HS-27A (cell line): ENCODE measurements around the gene RTBDN.
A peak's percentile ranks its signal among the peaks of the same experiment; 100 is the strongest.
"Not testable (repeated sequence)": the region's sequence is repeated elsewhere in the genome, so short reads cannot be mapped to it uniquely, and the experiment has no call there.

Experiments
- DNase-seq: peaks from one replicate; pipeline ENCODE4 v3.0.0-alpha.2; 2012; ENCODE audit warnings: low read depth, missing footprints

RTBDN gene

DNA sequence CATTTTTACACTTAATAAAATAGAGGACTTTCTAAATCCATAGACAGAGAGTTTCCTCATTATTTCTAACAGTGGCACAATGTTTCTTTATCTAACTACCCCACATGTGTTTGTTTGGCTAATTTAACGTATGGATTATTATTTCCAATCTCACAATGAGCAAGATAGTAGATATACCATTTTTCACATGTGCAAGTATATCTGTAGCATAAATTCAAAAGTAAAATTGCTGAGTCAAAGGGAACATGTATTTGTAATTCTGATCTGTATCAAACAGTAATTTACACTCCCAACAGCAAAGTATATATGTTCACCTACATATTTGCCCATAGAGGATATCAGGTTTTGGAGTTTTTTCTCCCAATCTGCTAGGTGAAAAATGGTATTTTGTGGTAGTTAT, 22.3 kb upstream of the RTBDN start:
- no peak for DNase-seq

DNA sequence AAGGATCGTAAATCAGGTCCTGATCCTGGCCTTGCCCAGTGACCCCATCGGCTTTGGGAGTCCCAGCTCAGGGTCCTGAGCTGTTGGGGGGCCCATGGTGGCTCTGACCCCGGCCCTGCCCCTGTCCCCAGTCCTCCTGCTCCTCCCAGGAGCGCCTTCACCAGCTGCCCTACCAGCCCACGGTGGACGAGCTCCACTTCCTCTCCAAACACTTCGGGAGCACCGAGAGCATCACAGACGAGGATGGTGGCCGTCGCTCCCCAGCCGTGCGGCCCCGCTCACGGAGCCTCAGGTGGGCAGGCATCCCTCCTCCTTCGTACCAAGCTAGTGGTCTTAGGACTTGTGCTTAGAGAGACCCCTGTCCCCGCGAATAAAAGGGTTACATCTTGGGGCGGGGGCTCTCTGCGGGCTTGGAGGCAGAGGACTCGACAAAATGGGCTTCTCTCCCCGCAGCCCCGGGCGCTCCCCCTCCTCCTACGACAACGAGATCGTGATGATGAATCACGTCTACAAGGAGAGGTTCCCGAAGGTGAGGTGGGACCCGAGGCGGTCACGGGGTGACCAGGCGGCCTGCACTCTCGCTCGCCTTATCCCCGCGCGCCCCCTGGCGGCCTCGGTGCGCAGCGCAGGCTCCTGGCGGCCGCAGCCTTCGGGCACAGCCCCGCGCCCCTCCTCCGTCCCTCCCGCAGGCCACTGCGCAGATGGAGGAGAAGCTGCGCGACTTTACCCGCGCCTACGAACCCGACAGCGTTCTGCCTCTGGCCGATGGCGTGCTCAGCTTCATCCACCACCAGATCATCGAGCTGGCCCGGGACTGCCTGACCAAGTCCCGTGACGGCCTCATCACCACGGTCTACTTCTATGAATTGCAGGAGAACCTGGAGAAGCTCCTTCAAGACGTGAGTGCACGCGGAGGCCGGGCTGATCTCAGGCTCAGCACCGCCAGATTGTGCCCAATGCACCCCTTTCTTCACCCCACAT, 13.1 kb upstream of the RTBDN start:
- DNase-seq, result peak; percentile 27

DNA sequence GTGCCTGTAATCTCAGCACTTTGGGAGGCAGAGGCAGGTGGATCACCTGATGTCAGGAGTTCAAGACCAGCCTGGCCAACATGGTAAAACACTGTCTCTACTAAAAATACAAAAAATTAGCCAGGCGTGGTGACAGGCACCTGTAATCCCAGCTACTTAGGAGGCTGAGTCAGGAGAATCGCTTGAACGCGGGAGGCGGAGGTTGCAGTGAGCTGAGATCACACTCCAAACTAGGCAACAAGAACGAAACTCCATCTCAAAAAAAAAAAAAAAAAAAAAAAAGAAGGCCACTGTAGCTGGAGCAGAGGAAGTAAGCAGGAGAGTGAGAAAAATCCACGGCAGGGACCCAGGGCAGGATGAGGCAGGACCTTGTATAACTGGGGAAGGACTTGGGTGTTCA, 12.2 kb upstream of the RTBDN start:
- not testable (repeated sequence) for DNase-seq

DNA sequence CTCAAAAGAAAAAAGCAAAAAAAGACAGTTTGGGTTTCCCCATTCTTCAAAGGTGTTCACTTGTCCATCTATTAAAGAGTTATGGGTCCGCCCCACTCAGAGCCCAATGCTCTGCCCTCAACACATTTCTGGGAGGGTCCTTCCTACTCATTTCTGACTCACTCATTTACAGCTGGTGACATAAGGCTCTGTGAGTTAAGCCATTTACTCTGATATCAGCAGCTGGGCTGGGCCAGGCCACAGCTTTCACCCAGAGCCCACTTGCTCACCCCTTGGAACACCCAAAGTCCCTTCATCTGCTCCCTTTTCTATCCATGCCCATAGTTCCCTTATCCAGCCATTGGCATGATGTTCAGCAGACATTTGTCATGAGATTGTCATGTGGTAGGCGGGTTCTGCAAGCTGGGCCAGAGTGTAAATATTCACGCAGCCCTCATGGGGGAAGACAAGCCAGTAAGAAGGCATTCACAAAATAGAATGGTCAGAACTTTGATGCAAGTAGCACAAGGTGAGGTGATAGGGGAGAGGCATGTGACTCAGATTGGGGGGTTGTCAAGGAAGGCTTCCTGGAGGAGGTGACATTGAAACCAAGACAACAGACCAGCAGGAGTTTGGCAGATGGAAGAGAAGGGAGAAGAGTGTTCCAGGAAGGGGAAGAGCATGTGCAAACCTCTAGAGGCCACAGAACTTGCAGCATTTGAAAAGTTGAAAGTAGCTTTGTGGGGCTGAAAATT, 9.8 kb upstream of the RTBDN start:
- DNase-seq, result no peak

DNA sequence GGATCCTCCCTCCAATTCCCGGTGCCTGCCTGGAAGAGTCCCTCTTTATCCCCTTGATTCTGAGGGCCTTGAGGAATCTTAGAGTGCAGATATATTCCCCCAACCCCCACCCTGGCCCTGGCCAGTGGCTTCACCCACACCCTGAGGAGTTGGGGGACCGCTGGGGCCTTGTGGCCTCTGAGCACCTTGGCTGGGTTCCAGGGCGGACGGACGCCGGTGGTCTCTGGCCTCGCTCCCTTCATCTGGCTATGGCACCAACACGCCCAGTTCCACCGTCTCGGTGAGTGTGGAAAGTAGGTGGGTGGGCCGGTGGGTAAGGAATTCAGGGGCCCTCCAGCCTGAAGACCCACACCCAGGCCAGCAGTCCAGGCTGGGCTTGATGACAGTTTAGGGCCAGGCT, 8.9 kb upstream of the RTBDN start:
- no peak for DNase-seq

DNA sequence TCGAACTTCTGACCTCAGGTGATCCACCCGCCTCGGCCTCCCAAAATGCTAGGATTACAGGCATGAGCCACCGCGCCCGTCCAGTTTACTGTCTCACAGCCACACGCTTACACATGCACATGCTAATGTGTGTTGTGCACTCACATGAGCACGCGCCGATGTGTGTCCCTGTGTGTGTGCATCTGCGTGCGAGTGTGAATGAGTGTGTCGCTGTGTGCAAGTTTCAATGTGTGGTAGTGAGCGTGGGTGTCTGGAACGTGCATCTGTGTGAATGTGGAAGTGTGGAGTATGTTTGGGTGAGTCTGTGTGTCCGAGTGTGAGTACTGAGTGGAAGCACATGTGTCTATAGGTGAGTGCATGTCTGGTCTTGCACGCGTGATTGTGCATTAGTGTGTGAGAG, 8.1 kb upstream of the RTBDN start:
- no peak for DNase-seq

DNA sequence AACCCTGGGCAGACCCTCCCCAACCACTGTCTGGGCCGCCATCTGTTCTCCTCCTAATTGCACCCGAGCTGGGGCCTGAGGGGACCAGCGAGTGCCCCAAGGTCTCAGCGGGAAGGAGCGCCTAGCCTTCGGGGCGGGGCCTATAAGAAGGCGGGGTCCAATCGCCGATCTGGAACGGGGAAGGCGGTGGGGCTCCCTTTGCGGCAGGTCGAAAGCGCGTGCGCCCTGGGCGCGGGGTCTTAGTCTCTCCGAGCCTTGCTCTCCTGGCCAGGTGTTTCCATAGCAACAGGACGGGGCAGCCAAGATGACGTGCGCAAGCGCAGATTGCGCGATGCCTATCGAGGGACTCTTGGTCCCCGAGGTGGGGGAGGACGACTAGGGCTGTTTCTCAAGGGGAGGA, 6.7 kb upstream of the RTBDN start:
- no peak for DNase-seq

DNA sequence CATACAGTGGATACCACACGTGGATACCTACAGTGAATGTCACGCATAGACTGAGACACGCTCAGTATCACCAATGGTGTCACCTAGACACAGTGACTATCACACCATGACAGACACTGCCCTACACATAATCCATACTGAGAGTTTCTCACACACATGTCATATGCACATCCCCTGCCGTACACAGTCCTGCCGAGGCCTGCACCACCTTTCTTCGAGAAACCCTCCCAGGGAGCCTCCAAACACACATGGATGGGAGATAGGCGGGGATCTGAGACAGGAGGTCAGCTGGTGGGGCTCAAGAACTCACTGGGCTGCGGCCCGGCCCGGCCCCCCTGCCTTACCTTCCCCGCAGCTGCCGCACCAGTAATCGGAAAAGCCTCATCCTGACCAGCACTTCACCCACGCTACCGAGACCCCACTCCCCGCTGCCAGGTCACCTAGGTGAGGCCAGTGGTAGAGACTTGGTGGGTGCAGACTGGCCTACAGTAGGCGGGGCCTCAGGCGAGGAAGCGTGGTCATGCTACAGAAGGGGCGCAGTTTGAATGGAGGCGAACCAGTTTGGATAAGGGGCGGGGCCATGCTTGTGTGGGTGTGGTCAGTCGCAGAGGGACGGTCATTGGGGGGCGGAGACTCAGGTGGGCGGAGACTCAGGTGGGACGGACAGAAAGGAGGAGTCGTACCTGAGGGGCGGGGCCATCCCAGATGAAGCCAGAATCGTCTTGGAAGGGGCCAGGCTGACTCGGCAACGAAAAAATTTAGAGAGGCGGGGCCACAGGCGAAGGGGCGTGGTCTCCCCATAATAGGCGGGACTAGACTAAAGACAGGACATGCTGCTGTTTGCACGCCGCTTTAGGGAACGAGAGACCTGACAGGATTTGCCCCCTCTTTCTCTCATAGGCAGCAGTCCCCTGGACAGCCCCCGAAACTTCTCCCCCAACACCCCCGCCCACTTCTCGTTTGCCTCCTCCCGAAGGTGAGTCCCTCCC, 6.0 kb upstream of the RTBDN start:
- no peak for DNase-seq

DNA sequence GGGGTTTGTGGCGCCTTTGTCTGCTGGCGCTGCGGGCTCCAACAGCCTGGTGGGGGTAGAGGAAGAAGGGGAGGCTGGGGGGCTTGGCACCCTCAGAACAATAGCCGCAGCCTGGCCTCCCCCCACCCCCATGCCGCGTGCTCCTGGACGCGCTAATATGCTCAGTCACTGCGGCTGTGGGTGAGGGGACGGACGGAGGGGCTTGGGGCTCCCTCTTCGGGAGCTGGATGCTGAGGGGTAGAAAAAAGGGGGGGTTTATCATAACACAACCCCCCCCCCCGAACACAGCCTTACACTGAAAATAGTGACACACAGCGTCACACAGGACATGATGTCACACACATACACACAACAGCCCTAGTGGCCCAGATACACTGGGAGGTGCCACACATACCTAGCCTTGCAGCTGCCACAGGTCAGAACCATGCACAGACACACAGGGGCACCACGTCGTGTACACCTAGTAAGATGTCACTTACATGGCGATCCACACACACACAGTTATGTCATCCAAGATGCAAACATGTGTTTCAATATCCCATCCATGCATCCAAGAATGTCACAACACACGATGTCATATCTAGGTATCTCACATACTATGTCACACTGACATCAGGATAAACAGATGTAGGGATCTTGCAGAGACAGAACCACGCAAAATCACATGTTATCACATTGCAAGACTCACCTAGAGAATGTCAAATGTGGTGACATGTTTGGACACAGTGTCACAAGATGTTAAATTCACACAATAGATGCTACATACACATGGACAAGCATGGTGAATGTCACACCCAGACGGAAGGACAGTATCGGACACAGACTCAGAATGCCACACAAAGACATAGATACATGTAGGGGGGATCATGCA, 4.7 kb upstream of the RTBDN start:
- DNase-seq, result no peak

DNA sequence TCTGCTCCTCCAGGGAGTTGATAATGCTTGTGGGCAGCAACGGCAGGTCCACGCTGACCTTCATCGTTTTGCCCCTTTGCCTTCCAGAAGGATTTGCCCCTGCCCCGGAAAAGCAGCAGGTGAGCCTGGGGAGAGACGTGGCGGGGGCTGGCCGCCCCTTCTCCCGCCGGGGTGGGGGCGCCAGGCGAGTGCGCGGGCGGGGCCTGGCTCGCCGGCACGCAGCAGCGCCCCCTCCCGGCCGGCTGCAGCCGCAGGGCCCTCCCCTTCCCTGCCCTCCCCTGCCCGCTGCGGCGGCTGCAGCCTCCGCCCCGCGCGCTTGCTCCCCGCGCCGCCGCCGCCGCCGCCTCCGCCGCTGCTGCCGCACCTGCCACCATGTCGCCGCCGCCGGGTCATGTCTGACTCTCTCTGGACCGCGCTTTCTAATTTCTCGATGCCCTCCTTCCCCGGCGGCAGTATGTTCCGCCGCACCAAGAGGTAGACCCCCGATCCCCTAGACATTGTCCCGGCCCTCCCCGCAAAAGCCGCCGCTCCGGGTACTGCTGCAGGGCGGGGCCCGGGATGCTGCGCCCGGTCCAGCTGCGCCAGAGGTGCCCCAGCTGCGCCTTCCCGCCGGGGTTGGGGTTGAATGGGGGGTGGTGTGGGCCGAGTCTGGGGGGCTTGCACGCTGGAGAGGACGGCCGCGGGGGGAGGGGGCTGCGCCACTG, 4.0 kb upstream of the RTBDN start, which contains the start of gene MAST1:
Gene MAST1, plus strand, starts transcription at position 334 of the 704 bp plus-strand sequence. Its CDS starts 58 bp downstream, at position 392.
- DNase-seq, result no peak

DNA sequence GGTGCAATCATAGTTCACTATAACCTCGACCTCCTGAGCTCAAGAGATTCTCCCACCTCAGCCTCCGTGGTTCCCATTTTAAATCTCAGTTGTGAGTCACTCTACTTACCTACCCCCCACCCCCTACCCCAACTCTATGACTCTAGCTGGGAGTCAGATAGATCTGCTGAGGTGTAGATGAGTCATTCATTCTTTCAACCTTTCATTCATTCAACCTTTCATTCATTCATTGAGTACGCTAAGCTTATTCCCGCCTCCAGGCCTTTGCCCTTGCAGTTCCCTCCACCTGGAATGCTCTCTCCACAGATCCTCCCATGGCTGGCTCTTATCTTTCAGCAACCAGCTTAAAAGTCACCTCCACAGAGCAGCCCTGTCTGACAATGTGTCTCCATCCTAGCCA, 2.8 kb upstream of the RTBDN start:
- no peak for DNase-seq

DNA sequence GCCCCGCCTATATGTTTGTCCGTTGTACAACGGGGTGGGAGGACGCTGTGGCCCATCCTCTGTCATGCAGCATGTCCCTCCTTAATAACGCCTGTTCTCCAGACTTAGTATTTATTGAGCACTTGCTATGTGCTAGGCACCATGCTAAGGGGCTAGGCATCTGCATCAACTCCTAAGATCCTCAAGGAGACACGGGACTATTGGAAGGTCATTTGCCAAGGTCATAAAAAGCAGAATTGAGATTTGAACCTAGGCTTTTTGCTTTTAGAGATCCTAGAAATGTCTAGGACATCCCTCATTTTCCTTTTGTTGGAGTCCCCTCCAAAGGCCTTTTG, 2.1 kb upstream of the RTBDN start:
- DNase-seq, result no peak

DNA sequence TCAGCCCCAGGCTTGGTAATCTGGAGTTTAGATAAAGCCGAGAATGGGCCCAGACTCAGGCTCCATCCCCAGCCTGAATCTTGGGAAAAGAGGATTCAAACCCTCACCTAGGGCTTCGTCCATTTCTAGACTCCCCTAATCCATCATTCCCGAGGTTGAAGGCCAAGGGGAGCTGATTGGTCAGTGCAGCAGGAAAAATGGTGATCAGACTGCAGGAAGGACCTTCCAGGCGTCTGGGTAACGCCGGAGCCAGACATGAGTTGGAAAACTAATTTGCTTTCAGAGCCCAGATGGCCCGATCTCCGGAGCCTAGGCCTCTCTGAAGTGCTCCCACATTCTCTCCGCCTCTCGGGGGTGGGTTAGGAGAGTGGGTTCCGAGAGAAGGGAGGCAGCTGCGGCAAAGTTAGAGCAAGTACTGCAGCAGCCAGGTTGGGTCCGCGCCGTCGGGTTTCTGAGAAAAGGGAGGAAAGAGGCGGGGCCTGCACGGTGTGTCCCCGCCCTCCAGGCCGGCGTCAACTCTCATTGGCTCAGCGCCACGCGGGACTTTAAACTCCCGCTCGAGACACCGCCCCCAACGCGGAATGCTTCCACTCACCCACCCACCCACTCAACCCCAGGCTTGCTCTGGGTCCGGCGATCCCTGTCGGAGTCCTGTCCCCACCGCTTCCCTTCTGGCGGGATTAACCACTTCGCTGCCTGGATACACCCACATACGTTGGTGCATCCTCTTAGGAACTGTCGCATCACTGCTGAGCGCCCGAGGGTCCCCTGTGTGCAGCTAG, 788 bp upstream of the RTBDN start:
- no peak for DNase-seq

DNA sequence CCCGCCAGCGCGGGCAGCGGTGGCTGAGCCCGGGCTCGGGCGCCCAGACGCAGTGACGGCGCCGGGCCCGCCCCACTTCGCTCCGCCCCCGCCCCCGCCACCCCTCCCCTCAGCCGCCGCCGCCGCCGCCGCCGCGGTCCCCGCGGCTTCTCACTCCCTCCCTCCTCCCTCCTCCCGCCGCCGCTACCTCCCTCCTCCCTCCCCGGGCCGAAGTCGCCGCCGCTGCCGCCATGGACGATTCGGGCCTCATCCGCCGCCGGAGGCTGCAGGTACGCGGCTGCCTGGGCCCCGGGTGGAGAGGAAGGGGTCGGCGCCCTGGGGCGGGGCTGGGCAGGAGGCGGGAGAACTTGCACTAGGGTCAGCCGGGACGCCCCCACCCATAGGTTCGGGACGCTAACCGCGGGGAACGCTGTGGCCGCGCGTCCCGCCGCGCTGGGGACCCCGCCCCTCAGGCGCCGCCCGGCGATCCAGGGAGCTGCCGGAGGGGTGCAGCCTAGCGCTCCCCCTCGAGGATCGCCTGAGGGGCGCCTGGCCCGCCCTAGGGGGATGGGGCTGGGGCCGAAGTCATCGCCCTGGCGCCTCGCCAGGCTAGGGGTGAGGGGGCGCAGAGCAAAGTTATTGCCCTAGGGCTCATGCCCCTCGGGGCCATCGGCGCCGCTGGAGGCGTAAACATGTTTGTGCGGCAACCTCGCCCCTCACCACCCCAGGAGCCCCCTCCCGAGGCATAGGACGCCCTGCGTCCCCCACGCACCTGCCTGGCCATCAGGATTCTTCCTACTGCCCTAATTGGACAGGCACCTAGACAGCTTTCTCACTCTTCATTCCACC, 427 bp downstream of the RTBDN start:
- DNase-seq, result no peak

DNA sequence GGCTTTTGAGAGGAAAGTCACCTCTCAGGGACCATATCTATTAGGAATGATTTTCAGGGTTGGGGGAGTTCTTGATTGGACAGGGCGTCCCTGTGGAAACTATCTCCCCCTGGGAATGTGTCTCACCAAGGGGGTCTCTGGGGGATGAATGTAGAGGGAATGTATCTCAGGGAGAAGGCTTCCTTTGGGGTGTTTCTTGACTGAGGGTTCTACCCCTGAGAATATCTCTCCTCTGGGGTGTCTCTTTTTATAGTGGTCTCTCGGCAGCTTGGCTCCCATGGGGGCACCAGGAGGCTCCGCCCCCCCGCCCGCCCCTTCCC, 1.0 kb downstream of the RTBDN start:
- DNase-seq, result no peak

DNA sequence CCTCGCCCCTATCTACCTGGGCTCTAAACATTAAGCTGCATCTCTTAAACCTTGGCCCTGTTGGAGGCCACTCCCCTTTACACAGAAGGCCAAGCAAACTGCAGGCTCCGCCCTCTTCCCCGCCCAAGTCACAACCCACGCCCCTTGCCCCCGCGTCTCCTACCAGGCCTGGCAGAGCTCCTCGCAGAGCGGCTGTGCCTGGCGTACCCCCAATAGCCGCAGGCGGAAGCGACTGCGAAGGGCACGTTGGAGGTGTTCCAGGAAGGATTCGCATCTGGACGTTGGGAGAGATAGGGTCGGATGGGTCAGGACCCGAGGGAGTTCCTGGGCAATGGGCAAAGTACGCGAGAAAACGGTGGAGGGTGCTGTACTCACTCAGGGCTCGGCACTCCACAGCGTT, 5.9 kb downstream of the RTBDN start:
- no peak for DNase-seq

DNA sequence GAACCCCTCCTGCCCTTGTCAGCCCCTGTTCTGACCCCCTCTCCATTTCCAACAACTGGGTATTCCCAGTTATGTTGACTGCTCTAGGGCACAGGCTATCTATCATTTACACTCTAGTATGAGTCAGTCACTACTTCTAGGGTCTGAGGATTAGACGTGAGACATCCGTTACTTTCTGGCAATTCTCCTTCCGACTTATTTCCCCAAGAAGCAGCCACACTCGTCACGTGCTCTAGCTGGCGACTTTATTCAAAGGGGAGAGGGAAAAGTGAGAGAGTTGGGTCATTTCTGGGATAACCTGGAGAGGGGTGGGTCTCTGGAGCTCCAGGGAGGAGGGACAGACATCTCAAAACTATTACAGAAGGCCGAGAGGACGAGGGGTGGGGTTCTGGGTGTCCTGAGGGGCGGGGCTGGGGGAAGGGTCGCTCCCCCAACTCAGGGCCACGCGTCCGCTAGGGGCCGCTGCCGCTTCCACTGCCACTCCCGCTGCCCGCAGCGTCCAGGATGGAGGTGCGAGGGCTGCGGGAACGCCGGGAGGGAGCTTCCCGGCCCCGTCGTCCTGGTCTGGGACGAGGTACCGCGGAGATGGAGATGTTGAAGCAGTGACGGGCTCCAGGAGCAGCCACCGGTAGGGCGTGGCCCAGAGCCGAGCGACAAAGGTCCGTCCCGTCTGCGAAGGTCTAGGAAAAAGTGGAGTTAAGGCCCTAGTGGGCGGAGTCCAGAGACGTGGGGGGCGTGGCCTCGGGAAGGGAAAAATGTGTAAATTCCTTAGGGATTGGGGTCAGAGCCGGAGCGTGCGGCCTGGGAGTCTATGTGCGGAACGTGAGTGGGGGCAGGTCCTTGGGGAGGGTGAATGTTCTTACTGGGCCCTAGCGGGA, 8.9 kb downstream of the RTBDN start:
- DNase-seq, result no peak

DNA sequence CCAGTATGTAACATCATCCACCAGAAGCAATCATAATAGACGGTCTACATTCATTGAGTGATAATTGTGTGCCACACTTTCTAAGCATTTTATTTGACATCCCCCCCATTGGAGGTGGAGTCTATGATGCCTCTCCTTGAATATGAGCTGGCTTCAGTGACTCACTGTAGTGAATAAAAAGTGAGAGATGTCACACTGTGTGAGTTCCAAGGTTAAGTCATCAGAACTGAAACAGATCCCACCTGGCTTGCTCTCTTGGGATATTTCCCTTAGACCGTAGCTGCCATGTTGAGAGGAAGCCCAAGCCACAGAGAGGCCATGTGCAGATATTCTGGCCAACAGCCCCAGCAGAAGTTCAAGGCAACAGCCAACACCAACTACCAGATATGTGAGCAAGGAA, 12.6 kb downstream of the RTBDN start:
- no peak for DNase-seq
